GM19043 (cell line): ENCODE measurements around the gene FAM187B.

Experiments
- ATAC-seq: cut with Tn5 transposase; IDR thresholded peaks from one replicate; pipeline ENCODE4 v1.9.1; 2021; ENCODE audit warnings: low read depth; ENCODE audit not compliant: unreplicated experiment

The FAM187B gene

DNA sequence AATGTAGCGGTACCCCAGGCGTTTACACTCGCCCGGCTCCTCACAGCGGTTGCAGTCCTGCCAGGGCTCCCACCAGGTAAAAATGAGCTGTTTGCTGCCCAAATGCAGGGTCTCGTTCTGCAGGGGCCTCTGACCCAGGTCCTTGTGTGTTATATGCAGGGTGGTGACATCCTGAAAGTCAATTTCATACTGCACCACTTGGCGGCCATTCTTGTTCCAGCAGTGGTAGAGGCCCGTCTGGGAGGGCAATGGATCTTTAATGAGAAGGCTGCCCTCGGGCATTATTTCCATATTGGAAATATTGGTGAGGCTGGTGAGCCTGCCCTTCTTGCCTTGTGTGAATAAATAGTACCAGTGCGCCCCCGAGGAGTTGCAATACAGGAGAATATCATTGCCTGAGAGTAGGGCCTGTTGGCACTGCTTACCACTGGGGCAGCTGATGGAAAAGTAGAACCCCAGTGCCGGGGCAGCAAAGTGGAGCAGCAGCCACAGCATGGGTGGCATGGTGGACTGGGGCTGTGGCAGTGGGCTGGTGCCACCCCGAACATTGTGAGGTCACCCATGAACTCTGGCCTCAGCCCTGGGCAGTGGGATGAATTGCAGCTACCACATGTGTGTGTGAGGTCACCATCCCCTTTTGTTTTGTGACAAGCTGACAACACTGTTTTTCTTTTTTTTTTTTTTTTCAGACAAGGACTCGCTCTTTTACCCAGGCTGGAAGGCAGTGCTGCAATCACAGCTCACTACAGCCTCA, at the start of gene FAM187B:
Gene FAM187B (minus strand): TSS at position 563 of the 754 bp plus-strand sequence. CDS start 59 bp downstream, at position 504.
- ATAC-seq = no peak

DNA sequence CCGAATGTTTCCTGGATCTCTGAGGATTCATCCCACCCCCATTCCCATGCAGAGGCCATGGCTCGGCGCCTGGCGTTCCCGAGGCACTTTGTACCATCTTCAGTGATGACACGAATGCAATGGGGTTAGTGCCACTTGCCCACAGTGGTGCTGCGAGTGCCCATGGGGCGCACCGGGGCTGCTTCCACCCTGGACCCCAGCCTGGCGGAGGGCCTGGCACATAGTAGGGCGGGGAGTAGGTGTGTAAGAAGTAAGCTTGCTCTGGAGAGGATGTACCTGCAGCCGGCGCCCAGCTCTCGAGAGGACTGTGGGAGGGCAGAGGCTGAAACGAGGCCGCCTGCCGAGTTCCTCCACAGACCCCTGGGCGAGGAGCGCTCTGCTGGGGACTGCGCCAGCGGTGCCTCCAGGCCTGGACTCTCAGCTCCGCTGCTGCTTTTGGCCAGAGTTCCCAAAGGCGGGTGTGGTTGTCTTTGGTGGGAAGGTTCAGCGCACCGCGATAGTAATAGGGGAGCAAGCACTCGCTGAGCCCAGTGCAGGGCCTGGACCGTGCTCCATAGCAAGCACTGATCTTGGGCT, 48.3 kb upstream of the FAM187B start:
- ATAC-seq = no peak

DNA sequence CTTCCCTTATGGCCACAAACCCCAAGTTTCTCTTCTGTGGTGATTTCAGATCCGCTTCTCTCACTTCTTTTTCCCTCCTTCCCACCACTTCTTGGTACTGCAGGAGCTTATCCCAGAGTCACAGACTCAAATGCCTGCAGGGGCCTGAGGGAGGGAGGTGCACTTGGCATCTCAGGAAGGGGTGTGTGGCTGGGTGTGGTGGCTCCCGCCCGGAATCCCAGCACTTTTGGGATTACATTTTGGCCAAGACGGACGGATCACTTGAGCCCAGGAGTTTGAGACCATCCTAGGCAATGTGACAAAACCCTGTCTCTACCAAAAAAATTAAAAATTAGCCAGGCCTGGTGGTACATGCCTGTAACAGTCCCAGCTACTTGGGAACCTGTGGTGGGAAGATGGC, 45.8 kb upstream of the FAM187B start:
- ATAC-seq = no peak

DNA sequence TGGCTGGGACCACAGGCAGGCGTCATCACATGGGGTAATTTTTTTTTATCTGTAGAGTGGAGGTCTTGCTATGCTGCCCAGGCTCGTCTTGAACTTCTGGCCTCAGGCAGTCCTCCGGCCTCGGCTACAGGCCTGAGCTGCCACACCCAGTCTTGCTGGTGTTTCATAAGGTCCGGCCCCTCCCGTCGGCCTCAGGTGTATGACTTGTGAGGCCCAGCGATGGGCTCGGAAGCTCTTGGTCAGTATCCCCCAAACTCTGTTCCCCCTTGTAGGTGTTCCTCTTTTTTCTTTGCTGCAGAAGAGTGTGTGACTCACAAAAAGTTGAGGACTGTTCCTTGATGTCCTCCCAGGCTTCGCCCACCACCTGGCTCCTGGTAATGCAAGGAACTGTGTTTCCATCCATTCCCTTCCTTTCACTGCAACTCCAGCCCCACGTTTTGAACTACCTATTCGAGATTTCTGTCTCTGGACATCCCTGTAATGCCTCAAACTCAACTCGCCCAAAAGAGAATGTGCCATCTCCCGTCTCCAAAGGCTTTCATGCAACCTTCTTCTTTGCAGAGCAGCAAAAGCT, 45.2 kb upstream of the FAM187B start:
- ATAC-seq = no peak

DNA sequence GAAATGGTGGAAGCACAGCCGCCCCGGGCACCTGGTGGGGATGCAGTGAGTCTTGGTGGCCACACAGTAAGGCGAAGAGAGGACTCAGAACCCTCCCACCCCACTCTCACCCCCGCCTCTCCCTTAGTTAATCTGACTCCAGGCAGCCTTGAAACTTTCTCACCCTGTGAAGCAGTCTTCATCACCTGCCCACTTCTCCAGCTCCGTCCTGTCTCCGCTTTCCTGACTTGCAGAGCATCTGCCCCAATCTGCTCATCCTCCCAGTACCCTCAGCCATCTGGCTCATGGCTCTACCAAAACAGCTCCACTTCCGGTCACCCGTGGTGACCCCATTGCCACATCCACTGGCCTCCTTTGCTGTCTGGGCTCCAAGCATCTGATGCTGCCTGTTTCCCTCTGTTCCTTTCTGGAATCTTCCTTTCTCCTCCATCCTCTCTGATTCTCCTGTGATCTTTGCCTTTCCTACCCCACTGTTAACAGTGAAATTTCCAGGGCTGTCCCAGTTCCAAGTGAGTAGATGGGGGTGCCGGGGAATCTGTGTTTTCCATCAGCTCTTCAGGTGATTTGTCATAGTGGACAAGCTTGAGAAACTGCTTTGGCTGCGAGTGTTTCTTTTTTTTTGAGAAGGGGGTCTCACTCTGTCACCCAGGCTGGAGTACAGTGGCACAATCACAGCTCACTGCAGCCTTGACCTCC, 44.6 kb upstream of the FAM187B start:
- ATAC-seq = no peak

DNA sequence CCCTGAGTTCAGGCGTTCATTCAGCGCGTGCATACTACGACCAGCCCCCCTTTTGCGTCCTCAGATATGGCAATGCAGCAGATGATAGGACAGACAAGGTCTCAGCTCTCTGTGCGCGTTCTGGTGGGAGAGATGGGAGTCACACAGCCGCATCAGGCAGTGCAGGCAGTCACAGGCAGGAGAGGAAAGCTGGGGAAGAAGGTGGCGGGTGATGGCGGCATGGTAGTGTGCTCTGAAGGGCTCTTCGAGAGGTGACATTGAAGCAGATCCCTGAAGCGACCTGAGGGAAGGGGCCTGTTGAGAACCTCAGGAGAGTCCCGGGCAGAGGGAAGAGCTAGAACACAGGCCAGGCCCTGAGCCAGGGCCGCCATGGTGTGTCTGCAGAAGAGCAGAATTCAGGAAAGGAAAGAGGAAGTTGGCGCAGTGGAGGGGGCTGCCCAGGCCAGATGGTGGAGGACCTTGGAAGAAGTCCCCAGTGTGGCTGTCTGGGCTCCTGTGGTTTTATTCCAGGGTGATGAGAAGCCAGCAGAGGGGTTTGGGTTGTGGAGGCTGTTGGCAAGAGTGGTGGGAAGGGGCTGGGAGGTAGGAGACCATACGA, 43.7 kb upstream of the FAM187B start:
- ATAC-seq = no peak

DNA sequence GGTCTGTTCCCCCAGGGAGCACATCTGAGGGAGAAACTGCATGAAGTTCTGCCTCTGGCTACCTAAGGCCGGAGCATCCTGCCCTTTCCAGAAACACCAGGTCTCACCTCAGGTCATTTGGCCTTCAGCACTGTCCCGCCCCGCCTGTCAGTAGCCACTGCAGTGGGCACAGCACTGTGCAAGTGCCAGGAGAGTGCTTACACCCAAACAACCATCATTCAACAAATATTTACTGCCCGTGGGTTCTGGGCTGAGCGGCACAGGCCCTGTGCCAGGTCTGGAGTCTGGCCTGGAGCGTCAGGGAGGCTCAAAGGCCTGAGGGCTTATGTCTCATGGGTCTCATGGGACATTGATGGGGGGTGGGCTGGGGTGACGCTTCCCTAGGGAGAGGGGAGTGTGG, 43.0 kb upstream of the FAM187B start:
- ATAC-seq = no peak

DNA sequence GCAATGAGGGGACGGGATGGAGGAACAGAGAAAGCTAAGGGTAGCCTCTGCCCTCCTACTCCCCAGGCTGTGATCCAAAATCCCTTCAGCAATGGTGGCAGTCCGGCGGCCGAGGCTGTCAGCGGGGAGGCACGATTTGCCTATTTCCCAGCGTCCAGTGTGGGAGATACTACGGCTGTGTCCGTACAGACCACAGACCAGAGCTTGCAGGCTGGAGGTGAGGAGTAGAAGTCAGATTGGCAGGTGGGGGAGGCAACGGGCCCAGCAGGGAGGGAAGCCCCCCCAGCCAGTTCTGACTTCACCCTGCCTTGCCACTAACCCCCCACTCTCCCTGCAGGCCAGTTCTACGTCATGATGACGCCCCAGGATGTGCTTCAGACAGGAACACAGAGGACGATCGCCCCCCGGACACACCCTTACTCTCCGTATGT, 41.9 kb upstream of the FAM187B start:
- no peak for ATAC-seq

DNA sequence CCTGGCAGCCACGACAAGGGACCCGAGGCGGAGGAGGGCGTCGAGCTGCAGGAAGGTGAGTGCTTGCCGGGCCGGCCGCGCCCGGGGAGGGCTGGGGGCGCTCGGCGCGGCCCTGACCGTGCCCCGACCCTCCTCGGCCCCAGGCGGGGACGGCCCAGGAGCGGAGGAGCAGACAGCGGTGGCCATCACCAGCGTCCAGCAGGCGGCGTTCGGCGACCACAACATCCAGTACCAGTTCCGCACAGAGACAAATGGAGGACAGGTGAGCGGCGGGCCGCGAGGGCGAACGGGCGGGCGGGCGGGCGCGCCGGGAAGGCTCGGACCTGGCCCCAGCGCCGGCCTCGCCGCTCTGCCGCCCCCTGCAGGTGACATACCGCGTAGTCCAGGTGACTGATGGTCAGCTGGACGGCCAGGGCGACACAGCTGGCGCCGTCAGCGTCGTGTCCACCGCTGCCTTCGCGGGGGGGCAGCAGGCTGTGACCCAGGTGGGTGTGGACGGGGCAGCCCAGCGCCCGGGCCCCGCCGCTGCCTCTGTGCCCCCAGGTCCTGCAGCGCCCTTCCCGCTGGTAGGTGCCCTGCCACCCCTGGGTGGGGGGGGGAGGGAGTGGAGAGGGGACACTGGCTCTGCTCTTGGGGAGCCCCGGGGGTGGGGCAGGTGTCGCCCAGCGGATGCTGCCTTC, 41.0 kb upstream of the FAM187B start:
- ATAC-seq = no peak

DNA sequence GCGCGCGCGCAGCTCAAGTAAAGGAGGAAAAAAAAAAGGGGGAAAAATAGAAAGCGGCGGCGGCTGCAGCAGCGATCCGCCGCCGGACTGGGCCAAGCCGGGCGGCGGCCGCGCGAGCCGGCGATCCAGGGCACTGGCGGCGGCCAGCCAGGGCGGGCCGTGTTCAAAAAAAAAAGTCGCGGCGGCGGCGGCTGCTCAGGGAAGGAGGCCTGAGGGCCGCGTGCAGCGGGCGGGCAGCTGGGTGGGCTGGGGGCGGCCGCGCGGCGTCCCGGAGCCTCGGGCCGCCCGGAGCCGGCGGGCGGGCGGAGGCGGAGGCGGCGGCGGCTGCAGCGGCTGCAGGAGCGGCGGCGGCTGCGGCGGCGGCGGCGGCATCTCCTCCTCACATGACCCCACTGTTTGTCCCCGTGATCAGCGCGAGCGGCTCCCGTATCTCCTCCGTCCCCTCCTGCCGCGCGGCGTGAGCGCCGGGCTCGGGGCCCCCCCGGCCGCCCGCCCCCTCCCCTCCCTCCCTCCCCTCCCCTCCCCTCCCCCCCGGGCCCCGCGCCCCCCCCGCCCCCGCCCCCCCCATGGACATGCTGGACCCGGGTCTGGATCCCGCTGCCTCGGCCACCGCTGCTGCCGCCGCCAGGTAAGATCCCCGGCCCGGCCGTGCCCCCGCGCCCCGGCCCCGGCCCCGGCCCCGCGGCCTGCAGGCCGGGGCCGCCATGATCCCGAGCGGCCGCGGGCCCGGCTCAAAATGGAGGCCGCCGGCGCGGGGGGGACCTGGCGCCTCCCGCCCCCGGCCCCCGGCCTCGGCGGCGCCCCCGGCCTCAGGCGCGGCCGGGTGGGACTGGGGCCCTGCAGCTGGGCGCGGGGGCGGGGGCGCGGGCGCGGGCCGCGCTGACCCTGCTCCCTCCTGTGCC, 40.2 kb upstream of the FAM187B start, which contains the start of gene USF2:
Gene USF2 (plus strand): TSS at position 427 of the 902 bp plus-strand sequence. CDS start 140 bp downstream, at position 567.
- ATAC-seq = no peak

DNA sequence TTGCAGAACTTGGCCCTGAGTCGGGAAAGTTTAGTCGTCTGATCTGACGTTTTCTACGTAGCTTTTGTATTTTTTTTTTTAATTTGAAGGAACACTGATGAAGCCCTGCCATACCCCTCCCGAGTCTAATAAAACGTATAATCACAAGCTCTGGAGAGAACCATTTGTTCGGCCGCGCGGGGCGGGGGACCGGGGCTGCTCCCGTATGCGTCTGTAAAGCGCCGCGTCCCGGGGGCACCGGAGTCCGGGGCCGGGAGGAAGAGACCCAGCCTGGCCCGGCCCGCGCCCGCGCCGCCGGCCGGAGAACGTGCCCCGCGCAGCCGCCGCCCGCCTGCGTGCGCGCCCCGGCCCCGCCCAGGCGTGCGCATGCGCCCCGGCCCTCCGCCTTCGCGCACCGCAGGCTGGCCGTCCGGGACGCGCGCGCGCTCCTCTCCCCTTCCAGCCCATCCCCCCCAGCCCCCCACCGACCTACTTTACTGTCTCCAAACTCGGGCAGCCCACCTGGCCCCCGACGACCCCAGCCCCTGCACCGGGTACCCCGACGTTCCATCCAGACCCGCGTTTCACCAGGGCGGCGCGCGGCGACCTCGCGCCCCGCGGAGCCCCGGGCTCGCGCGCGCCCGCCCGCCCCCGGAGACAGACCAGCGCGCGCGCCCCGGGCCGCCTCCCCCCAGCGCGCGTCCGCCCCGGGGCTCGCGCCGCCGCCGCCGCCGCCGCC, 39.4 kb upstream of the FAM187B start:
- ATAC-seq = no peak

DNA sequence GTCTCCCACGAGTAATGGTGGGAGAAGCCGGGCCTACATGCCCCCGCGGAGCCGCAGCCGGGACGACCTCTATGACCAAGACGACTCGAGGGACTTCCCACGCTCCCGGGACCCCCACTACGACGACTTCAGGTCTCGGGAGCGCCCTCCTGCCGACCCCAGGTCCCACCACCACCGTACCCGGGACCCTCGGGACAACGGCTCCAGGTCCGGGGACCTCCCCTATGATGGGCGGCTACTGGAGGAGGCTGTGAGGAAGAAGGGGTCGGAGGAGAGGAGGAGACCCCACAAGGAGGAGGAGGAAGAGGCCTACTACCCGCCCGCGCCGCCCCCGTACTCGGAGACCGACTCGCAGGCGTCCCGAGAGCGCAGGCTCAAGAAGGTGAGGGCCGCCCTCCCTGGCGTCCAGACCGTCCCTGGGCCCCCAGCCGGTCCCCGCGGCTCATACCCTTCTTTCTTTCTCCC, 38.8 kb upstream of the FAM187B start:
- ATAC-seq = no peak

DNA sequence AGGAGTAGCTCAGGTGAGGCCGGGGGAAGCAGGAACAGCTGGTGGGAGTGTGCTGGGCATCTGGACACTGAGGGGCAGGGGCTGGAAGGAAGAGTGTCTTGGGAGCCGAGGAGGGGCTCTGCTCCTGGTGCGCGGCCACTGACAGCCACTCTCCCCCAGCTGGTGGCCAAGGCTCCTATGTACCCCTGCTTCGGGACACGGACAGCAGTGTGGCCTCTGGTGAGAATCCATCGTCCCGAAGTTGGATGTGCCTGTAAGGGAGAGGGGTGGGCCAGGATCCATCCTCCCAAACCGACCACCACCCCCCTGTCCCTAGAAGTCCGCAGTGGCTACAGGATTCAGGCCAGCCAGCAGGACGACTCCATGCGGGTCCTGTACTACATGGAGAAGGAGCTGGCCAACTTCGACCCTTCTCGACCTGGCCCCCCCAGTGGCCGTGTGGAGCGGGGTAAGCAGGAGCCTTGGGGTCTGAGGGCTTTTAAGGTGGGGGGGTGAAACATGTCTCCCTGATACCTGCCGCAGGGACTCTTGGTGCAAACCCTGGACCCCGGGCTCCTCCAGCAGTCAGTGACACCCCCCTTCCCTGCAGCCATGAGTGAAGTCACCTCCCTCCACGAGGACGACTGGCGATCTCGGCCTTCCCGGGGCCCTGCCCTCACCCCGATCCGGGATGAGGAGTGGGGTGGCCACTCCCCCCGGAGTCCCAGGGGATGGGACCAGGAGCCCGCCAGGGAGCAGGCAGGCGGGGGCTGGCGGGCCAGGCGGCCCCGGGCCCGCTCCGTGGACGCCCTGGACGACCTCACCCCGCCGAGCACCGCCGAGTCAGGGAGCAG, 38.2 kb upstream of the FAM187B start:
- ATAC-seq = no peak

DNA sequence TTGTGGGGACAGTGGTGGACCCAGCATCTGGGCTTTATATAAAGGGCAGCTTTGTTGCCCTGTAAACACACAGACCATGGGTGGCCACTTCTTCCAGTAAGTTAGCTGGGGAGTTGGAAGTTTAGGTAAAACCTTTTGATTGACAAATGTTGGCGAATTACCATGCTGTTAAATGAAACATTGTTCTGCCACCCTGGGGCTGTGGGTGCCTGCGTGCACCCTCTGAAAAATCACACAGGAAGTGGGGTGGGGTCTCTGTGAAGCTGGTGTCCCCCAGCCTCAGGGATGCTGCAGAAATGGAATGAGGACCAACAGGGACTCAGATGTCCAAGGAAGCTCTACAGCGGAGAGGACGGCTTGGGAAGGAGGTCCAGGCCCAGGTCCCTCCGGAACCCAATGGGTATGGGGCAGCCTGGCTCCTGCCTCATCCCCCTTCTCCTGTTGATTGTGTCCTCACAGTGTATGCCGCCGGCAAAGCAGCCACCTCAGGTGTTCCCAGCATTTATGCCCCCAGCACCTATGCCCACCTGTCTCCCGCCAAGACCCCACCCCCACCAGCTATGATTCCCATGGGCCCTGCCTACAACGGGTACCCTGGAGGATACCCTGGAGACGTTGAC, 37.5 kb upstream of the FAM187B start:
- ATAC-seq = no peak

DNA sequence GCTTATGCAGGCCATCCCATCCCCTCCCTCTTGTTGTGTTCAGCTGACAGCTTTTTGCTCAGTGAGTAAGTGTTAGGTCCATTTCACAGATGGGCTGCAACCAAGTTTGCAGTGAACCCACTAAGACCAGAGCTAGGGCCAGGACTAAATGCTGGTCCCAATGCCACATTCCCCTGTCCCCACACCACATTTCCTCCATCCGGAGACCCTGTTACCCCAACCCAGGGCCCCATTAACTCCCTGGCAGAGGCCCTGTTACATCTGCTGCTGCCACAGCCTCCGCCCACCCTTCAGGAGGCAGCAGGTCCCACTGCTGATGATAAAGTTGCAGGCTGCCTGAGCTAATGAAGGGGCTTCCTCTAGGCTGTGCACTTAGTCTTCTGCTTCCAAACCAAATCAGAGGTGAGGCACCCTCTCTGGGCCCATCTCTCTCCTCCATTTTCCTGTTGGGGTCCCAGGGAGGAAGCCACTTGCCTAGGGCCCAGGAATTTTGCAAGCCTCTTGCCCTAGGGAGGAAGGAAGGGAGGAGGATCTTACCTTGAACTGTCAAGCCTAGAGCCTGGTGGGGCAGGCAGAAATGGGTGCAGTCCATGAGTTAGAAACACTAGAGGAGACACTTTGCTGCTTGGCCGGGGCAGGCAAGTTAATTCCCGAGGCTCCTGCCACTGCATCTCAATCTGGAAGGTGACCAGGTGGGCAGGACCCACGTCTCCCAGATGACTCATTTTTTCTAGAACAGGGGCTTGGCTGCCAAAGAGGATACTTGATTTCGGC, 36.8 kb upstream of the FAM187B start:
- ATAC-seq = no peak

DNA sequence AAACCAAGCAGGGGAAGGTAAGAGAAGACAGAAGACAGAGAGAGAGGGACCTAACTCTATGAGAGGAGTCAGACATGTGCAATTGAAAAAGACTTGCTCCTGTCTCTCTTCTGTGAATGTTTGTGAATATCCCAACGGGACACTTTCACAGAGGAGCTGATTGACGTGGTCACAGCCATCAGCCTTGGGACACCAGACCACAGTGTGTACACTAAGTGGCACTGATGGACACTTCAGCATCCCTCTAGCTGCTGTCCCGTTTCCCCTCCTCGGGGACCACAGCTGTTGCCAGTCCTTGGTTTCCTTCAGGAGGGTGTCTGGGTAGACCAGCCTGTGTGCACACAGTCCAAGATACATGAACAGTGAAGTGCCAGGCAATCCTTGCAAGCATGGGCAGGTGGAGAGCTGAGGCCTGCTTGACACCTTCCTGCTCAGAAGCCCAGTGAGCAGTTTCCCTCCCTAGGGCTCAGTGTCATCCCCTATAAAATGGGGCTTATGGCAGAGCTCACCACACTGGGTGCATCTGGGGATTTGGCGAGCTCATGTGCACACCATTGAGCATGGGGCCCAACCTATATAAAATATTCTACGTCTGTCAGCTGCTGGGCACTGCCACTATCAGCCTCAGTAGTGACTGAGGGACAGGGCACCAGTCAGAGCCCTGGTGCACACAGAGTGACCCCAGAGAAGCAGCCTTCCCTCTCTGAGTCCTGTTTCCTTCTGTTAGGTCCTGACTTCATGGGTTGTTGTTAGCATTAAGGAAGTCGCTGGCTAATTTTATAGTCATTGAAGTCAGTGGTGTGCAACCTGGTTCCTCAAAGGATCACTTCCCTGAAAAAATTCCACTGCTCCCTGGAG, 36.0 kb upstream of the FAM187B start:
- no peak for ATAC-seq
